ENCODE results near the gene ETV6.

ETV6 gene

GRCh38 chr12:11695321-11695720, 45.8 kb downstream of the ETV6 start:
- DNase-seq (ENCODE audit: low spot score), result no peak

GRCh38 chr12:11696084-11696483, 46.6 kb downstream of the ETV6 start:
- DNase-seq (ENCODE audit: low spot score), result no peak

GRCh38 chr12:11697131-11697530, 47.7 kb downstream of the ETV6 start:
- DNase-seq (ENCODE audit: low spot score), result no peak

DNA sequence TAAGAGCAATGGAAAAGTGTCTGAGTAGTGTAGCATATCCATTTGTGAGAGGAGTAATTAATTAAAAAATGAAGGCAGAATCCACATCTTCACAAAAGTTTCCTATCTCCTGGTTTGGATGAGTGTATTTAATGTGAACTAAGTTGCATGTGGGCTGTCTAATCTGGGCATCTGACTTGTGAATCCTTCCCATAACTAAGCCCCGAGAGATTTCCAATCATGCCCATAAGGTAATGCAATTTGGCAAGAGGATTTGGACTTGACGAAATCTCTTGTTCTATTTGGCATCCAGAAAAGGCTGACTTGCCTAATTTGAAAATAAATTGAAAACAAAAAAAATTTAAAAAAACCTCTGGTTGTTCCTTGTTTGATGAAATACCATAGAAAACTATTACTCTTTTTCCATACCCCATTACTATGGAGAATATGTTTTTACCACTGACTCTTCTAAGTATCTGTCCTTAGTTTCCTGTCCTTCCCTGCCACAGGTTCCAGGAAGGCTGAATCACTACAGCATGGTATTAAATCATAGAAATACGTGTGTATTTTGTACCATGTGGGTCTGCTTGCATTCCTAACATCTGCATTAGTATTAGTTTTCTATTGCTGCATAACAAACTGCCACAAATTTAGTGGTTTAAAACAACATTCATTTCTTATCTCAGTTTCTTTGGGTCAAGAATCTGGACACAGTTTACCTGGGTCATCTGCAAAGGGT, 48.4 kb downstream of the ETV6 start:
- no peak for DNase-seq (ENCODE audit: low spot score)

GRCh38 chr12:11698729-11699128, 49.3 kb downstream of the ETV6 start:
- no peak for DNase-seq (ENCODE audit: low spot score)

DNA sequence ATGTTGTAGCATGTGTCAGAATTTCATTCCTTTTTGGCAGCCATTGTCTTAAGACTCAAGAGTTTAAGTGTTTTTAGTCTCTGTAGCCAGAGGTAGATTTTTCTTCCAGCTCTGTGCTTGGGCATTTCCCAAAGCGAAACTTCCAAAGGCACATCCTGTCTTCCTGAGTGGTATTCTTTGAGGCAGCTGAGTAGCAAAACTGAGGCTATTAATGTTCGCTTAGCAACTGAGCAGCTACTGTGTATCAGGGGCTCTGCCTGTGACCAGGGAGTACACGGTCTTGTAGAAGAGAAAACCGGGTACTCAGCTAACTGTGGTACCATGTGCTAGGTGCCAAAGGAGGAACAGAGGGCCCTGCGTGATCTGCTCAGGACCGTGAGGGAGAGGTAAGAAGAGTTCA, 52.0 kb downstream of the ETV6 start:
- DNase-seq (ENCODE audit: low spot score), result no peak

GRCh38 chr12:11702959-11703358, 53.5 kb downstream of the ETV6 start:
- DNase-seq (ENCODE audit: low spot score), result no peak

DNA sequence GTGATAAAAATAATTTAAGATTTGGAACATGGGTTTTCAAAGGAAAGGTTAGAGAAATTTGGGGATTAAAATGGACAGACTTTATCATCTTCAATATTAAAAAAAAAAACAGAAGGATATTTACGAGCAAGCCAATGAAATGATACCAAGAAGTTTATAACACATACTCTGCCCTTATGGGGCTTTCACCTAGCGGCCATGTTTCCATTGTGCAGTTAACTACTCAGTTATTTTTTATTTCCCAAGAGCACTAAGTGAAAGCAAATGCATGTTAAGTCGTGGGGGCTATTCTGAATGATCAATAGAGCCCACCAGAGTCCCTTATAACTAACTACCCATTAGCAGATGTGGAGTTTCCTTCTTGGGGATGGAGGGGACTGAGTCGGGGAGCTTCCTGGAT, 53.9 kb downstream of the ETV6 start:
- DNase-seq (ENCODE audit: low spot score), result no peak

- no peak for DNase-seq (ENCODE audit: low spot score)
Measured at GRCh38 chr12:11704089-11704488, 54.6 kb downstream of the ETV6 start.

DNA sequence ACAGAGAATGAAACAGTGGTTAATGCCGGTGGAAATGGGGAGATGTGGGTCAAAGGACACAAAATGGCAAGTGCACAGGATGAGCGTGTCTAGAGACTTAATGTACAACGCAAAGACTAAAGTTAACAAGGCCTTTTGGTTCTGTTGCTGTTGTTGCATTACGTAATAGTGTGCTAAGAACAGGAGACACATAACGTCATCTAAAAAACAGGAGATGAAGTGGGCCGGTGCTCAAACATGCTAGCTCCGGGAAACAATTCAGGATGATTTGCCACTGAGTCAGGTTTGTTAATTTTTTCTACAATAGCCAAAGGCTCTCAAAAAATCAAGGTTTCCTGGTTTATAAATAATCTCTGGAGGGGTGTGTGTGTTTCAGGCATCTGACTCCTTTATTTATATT, 55.5 kb downstream of the ETV6 start:
- no peak for DNase-seq (ENCODE audit: low spot score)

GRCh38 chr12:11706509-11707379, 57.3 kb downstream of the ETV6 start:
- DNase-seq (ENCODE audit: low spot score), result no peak

DNA sequence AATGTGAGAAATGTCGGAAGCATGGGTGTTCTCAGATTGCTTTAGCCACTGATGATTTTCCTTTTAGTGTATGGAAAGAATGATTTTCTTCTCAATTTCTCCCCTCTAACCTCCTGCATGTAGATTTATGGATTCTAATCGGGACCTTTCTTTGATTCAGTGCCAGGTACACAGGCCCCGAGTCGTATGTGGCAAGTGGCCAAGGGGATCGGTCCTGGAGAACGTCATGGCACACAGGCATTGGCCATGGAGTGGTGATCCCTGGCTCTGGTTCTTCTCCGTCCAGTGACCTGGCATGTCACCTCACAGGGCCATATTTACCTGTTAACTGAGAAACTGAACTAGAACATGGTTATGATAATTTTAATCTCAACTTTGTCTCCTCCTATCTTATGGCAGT, 58.1 kb downstream of the ETV6 start:
- DNase-seq (ENCODE audit: low spot score), result no peak

DNA sequence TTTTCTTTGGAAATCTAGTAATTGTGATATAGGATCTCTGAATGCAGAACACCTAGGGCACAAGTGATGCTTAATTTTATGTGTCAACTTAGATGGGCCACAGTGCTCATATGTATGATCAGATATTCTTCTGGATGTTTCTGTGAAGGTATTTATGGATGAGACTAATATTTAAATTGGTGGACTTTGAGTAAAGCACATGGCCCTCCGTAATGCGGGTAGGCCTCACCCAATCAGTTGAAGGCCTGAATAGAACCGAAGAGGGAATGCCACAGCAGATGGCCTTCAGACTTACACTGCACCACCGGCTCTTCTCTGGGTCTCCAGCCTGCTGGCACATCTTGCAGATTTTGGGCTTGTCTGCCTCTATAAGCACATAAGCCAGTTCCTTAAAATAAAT, 60.0 kb downstream of the ETV6 start:
- DNase-seq (ENCODE audit: low spot score), result no peak

DNA sequence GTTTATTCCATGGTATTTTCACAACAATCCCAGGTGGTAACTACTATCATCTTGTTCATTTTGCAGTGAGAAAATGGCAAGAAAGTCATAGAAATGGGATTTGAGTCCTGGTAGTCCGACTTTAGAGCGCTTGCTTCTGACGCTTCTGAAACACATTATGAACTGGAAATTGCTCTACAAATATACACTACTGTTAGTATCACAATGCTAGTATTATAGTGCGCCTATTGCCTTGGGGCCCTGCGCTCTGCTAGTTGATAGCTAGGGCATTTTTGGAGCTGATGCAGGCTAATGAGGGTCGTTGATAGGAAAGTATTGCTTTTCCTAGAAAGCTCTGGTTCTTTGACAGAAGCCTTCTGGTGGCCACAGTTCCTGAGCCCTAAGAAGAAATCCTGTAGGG, 61.0 kb downstream of the ETV6 start:
- no peak for DNase-seq (ENCODE audit: low spot score)

DNA sequence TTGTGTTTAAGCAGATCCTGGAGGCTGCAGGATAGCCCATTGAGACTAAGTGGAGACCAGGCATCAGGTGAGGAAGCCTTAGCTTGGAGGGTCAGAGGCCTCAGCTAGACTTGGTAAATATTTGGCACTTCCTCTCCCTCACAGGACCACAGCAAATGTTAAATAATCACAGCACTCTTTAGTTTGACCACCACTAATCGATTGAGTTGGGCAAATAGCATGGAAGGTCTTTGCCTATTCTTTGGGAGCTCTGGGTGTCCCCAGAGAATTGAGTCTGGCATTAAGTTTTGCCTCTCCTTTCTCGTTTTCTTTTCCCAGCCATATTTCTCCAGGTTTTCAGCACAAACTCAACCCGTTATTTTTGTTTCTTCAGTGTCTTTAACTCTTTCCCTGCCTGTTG, 61.4 kb downstream of the ETV6 start:
- no peak for DNase-seq (ENCODE audit: low spot score)

GRCh38 chr12:11711651-11712327, 62.3 kb downstream of the ETV6 start:
- DNase-seq (ENCODE audit: low spot score), result no peak

DNA sequence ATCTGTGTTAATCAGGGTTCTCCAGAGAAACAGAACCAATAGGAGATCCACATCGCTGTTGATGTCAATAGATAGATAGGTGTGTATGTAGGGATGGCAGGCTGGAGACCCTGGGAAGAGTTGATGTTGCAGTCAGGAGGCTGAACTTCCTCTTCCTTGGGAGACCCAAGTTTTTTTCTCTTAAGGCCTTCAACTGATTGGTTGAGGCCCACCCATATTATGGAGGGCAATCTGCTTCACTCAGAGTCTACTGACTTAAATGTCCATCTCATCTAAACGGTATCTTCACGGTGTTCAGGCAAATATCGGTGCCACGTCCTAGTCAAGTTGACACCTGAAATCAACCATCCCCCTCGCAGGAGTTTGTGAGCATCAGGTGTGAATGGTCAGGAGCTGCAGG, 63.0 kb downstream of the ETV6 start:
- DNase-seq (ENCODE audit: low spot score), result no peak

- DNase-seq (ENCODE audit: low spot score), result no peak
Measured at GRCh38 chr12:11713202-11713601, 63.7 kb downstream of the ETV6 start.

- DNase-seq (ENCODE audit: low spot score), result no peak
Measured at GRCh38 chr12:11714626-11715025, 65.2 kb downstream of the ETV6 start.

DNA sequence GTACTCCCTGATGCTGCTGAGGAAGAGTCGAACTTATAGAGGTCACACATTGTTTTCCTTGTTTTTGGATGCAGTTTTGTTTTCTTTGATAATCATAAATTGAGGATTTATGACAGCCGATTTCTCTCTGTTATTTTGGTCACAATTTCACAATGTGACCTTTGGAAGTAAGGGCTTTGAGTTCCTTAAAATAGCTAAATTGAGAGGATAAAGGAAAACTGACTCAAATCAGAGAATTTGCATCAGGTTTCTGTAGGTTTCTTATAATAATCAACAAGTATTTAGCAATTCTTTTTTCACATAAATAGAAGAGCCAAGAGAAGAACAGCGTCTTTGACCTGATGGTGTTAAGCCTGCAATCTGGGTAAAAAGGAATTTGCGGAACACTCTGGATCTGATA, 66.1 kb downstream of the ETV6 start:
- no peak for DNase-seq (ENCODE audit: low spot score)

DNA sequence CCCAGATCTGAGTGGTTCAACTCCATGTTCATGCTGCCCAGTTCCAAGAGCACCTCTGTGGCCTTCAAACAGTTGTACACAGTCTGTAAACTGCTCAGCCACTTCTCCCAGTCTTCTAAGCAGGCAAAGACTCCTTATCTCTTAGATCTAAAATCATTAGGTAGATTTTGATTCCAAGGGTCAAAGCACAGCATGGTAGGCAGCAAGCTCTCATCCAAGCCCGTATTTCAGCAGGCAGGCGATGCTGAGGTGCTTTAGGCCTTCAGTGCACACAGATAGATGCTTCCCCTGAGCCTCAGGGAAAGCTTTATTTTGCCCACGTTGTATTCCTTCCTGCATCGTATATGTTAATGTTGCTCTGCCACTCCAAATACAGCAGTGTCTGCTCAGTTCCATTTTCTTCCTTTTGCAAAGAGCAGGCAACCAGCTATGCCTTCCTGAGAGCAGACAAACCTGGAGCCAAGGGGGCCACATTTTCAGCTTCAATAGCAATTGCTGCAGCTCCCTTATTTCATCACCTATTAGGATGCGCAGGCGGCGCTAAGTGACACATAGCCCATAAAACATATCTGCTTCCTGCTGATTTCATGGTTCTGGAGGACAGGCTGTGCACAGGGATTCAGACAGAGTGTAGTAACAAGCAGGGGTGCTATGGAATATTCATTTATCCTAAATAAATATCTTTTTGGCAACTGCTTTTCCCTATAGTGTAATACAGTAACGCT, 67.5 kb downstream of the ETV6 start:
- DNase-seq (ENCODE audit: low spot score), result no peak

- DNase-seq (ENCODE audit: low spot score), result no peak
Measured at GRCh38 chr12:11717519-11717961, 68.1 kb downstream of the ETV6 start.

Data from cerebellar cortex (tissue), 1 donor.